Measurements from ENCODE around the gene NUP107.

NUP107 gene

DNA sequence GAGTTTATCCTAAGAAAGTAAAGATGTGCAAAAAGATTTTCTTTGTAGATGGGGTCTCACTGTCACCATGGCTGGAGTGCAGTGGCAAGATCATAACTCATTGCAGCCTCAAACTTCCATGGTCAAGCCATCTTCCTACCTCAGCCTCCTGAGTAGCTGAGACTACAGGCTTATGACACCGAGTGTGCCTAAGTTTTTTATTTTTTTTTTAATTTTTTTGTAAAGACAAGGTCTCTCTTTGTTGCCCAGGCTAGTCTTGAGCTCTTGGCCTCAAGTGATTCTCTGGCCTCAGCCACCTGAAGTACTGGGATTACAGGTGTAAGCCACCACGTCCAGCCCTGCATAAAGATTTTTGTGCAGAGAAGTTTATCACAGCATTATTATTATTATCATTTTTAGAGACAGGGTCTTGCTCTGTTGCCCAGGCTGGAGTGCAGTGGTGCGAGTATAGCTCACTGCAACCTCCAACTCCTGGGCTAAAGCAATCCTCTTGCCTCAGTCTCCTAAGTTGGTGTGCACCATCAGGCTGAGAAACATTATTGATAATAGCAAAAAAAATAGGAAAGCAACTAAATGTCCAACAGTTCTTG, 101.9 kb downstream of the NUP107 start:
- Mint-ChIP-seq H3K27ac (no peak overlapping the region), H3K36me3 (ENCODE audit: insufficient read depth) (no peaks in the 10 kb centered on the region), H3K9me3 (no peaks in the 10 kb centered on the region), H3K4me3 (no peak overlapping the region), H3K4me1 (ENCODE audit: low read depth in 2 of 2) (no peaks in the 10 kb centered on the region), H3K27me3 (no peaks in the 10 kb centered on the region)
- DNase-seq = no peak
- no peak for ATAC-seq (replicated peaks)

DNA sequence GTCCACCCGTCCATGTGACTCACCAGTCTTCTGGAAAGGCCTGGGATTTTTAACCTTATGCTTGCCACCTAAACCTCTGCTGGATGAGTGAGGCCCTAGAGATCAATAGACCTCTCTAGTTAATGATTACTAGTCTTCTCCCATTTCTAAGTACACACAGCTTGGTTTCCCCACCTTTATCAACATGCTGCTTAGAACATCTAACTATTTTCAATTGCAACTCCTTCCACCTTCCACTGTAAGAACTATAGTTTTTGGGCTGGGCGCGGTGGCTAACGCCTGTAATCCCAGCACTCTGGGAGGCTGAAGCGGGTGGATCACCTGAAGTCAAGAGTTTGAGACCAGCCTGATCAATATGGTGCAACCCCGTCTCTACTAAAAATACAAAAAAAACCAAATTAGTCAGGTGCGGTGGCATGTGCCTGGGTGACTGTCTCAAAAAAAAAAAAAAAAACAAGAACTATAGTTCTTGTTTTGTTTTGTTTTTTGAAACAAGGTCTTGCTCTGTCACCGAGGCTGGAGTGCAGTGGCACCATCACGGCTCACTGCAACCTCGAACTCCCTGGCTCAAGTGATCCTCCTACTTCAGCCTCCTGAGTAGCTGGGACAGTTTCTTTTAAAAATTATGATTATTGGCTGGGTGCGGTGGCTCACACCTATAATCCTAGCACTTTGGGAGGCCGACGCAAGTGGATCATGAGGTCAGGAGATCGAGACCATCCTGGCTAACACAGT, 102.5 kb downstream of the NUP107 start:
- Mint-ChIP-seq H3K9me3 (no peaks in the 10 kb centered on the region), H3K4me1 (ENCODE audit: low read depth in 2 of 2) (no peaks in the 10 kb centered on the region), H3K27ac (no peak overlapping the region), H3K27me3 (no peaks in the 10 kb centered on the region), H3K4me3 (no peak overlapping the region), H3K36me3 (ENCODE audit: insufficient read depth) (no peaks in the 10 kb centered on the region)
- ATAC-seq (replicated peaks) = no peak
- DNase-seq = no peak

DNA sequence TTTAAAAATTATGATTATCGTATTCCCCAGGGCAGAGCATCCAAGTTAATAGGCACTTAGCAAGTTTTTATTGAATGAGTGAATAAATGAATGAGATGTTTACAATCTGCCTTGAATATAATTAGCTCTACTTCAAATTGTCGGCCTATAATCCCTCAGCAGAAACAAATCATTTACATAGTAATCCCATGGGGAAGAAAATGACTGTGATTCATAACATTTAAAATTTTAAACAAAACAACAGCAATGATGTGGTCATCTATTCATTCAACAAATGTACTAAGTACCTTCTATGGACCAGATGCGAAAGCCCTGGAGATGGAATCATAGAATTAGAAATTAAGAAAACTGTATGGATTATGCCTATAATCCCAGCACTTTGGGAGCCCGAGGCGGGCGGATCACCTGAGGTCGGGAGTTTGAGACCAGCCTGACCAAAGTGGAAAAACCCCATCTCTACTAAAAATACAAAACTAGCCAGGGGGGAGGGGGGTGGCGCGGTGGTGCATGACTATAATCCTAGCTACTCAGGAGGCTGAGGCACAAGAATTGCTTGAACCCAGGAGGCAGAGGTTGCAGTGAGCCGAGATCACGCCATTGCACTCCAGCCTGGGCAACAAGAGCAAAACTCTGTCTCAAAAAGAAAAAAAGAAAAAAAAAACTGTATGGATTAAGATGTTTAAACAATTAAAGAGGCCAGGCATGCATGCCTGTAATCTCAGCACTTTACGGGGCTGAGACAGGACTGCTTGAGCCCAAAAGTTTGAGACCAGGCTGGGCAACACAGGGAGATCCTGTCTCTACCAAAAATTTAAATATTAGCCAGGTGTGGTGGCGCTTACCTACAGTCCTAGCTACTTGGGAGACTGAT, 103.5 kb downstream of the NUP107 start:
- no peaks in the 10 kb centered on the region for H3K4me1 Mint-ChIP-seq (ENCODE audit: low read depth in 2 of 2)
- ATAC-seq (replicated peaks) = no peak
- no peak overlapping the region for H3K27ac Mint-ChIP-seq
- no peaks in the 10 kb centered on the region for H3K27me3 Mint-ChIP-seq
- no peak overlapping the region for H3K4me3 Mint-ChIP-seq
- H3K36me3 Mint-ChIP-seq (ENCODE audit: insufficient read depth) = no peaks in the 10 kb centered on the region
- no peak for DNase-seq
- no peaks in the 10 kb centered on the region for H3K9me3 Mint-ChIP-seq

DNA sequence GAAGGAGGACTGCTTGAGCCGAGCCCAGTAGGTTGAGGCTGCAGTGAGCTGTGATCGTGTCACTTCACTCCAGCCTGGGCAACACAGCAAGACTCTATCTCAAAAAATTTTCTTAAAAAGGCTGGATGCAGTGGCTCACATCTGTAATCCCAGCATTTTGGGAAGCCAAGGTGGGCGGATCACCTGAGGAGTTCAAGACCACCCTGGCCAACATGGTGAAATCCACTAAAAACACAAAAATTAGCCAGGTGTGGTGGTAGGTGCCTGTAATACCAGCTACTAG, 104.1 kb downstream of the NUP107 start:
- no peaks in the 10 kb centered on the region for H3K36me3 Mint-ChIP-seq (ENCODE audit: insufficient read depth)
- no peaks in the 10 kb centered on the region for H3K27me3 Mint-ChIP-seq
- H3K4me3 Mint-ChIP-seq = no peak overlapping the region
- ATAC-seq (replicated peaks) (no peak), DNase-seq (no peak)
- no peak overlapping the region for H3K27ac Mint-ChIP-seq
- H3K9me3 Mint-ChIP-seq = no peaks in the 10 kb centered on the region
- H3K4me1 Mint-ChIP-seq (ENCODE audit: low read depth in 2 of 2) = no peaks in the 10 kb centered on the region

DNA sequence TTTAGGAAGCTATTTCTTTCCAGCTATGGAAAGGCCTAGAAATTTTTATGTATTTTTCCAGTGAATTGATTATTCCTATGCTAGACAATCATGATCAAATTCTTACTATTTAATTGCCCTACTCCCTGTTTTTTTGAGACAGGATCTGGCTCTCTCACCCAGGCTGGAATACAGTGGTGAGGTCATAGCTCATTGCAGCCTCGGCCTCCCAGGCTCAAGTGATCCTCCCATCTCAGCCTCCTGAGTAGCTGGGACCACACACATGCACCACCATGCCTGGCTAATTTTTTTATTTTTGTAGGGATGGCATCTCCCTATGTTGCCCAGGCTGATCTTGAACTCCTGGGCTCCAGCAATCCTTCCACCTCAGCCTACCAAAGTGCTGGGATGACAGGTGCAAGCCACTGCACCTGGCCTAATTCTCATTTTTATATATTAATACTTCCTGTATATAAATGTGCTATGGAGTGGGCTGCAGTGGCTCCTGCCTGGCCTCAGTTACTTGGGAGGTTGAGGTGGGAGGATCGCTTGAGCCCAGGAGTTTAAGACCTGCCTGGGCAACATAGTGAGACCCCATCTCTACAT, 105.2 kb downstream of the NUP107 start:
- Mint-ChIP-seq H3K36me3 (ENCODE audit: insufficient read depth) (no peaks in the 10 kb centered on the region), H3K4me1 (ENCODE audit: low read depth in 2 of 2) (no peaks in the 10 kb centered on the region), H3K27ac (peak overlapping the region in 1 of 2 donors; percentile 23), H3K4me3 (no peak overlapping the region), H3K9me3 (no peaks in the 10 kb centered on the region), H3K27me3 (no peaks in the 10 kb centered on the region)
- ATAC-seq (replicated peaks) = no peak
- DNase-seq = no peak

DNA sequence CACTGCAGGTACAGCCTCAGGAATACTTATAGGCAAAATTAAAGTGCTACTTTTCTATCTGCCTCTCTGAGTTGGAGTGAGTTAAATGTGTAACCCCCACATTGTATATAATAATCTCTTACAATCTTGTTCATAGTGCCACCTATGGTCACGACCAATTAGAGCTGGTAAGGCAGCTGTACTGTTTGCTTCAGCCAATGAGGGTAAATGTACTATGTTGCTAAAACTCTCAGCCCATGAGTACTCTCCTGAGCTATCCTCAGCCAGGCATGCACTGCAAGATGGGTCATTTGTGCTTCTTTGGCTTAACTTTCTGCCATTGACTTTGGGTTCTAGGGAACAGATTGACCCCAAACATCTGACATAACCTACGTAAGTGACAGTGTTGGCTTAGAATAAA, 106.2 kb downstream of the NUP107 start:
- DNase-seq (peak; percentile 10 to 45 (median 33)), ATAC-seq (replicated peaks) (peak; percentile 89)
- Mint-ChIP-seq H3K27me3 (no peaks in the 10 kb centered on the region), H3K9me3 (no peaks in the 10 kb centered on the region), H3K27ac (peak overlapping the region in 1 of 2 donors; percentile 51), H3K4me3 (no peak overlapping the region), H3K36me3 (ENCODE audit: insufficient read depth) (no peaks in the 10 kb centered on the region), H3K4me1 (ENCODE audit: low read depth in 2 of 2) (no peaks in the 10 kb centered on the region)

DNA sequence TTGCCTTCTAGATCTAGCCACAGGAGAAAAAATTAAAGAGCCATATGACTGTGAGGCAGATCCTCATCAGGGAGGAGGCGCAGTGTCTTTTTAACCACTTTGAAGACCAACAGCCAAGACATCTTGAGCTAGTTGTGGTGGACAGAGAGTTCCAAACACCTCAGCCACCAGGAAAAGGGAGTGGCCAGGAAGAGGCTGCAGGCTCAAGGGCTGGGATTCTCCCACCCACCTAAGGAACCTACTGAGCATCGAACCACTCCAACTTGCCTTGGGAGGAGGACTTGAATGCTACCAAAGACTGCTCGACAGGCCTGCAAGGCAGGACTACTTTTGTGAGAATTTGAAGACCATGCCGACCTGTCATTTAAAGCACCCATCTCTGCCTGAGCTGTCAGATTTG, 106.7 kb downstream of the NUP107 start:
- H3K27ac Mint-ChIP-seq = peak overlapping the region in 1 of 2 donors; percentile 51
- no peaks in the 10 kb centered on the region for H3K36me3 Mint-ChIP-seq (ENCODE audit: insufficient read depth)
- H3K4me3 Mint-ChIP-seq = no peak overlapping the region
- no peaks in the 10 kb centered on the region for H3K27me3 Mint-ChIP-seq
- DNase-seq (no peak), ATAC-seq (replicated peaks) (no peak)
- no peaks in the 10 kb centered on the region for H3K9me3 Mint-ChIP-seq
- H3K4me1 Mint-ChIP-seq (ENCODE audit: low read depth in 2 of 2) = no peaks in the 10 kb centered on the region

DNA sequence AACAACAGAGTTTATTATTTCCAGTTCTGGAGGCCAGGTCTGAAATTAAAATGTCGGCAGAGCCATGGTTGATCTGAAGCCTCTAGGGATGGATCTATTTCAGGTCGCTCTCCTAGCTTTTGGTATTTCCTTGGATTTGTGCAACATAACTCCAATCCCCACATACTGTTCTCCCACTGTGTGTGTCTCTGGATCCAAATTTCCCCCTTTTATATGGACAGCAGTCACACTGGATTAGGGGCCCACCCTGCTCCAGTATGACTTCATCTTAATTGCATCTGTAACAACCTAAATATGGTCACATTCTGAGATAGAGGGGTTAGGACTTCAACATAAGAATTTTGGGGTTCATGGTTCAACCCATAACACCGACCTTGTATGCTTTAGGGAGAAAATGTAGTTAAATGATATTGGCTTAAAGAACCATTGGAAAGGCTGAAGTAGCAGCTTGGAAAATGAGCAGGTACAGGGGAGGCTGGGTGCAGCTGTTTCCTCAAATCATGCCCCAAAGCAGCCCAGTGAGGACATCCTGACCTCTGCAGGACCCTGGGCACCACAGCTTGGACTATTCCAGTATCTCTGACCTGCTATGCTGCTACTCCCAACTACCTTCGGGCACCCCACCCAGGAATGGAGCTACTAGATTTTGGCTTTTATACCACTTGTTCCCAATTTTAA, 107.3 kb downstream of the NUP107 start:
- ATAC-seq (replicated peaks) (no peak), DNase-seq (no peak)
- Mint-ChIP-seq H3K27ac (no peak overlapping the region), H3K36me3 (ENCODE audit: insufficient read depth) (no peaks in the 10 kb centered on the region), H3K4me3 (no peak overlapping the region), H3K4me1 (ENCODE audit: low read depth in 2 of 2) (no peaks in the 10 kb centered on the region), H3K27me3 (no peaks in the 10 kb centered on the region), H3K9me3 (no peaks in the 10 kb centered on the region)

DNA sequence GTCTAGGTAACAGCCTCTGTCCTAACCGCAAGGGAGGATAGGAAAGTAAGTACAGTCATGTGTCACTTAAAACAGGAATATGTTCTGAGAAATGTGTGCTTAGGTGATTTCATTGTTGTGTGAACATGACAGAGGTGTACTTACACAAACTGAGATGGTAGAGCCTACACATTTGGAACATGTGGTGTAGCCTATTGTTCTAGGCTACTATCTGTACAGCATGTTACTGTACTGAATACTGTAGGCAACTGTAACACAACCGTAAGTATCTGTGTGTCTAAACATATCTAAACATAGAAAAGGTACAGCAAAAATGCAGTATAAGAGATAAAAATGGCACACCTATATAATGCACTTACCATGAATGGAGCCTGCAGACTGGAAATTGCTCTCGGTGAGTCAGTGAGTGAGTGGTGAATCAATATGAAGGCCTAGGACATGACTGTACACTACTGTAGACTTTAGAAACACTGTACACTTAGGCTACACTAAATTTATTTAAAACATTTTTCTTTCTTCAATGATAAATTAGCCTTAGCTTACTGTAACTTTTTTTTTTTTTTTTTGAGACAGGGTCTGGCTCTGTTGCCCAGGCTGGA, 108.0 kb downstream of the NUP107 start:
- no peak for ATAC-seq (replicated peaks)
- Mint-ChIP-seq H3K4me1 (ENCODE audit: low read depth in 2 of 2) (no peaks in the 10 kb centered on the region), H3K36me3 (ENCODE audit: insufficient read depth) (no peaks in the 10 kb centered on the region), H3K27ac (no peak overlapping the region), H3K9me3 (no peaks in the 10 kb centered on the region), H3K4me3 (no peak overlapping the region), H3K27me3 (peaks cover 0 to 2% of the 10 kb centered on the region in 2 donors)
- no peak for DNase-seq

Measured in effector memory CD8-positive, alpha-beta T cell (primary cell).